Activated T-helper 17 cell treated with anti-CD3 and anti-CD28 coated beads, Interleukin-2, amount 50 U/mL, for 72 hours (primary cell): ENCODE measurements around the gene FXYD1. TPM values are rescaled to one million over a fixed set of nuclear protein-coding genes. Genes with fewer than 3 reads are reported as not detected.
"Not testable (repeated sequence)": the region's sequence is repeated elsewhere in the genome, so short reads cannot be mapped to it uniquely, and the experiment has no call there.

ENCODE experiments used
- ATAC-seq: fragments of 150-1000 bp; cut with Tn5 transposase; replicated peaks from 2 replicates; pipeline ENCODE4 v1.10.0; 2021; ENCODE audit warnings: mild to moderate bottlenecking, moderate library complexity
- H3K27ac Mint-ChIP-seq: one replicate; pipeline ENCODE4 v1.8.0; 2022; ENCODE audit warnings: mixed read lengths
- H3K27me3 Mint-ChIP-seq: one replicate; pipeline ENCODE4 v1.8.0; 2022; ENCODE audit warnings: mixed read lengths
- H3K36me3 Mint-ChIP-seq: one replicate; pipeline ENCODE4 v1.8.0; 2022; ENCODE audit warnings: low read depth, mild to moderate bottlenecking, mixed read lengths
- H3K4me1 Mint-ChIP-seq: one replicate; pipeline ENCODE4 v1.8.0; 2022; ENCODE audit warnings: mixed read lengths
- H3K4me3 Mint-ChIP-seq: one replicate; pipeline ENCODE4 v1.8.0; 2022; ENCODE audit warnings: mild to moderate bottlenecking, mixed read lengths
- H3K9me3 Mint-ChIP-seq: one replicate; pipeline ENCODE4 v1.8.0; 2022; ENCODE audit warnings: mixed read lengths
- total RNA-seq, 2 donors: library from RNA; stranded (reverse); gene quantifications; one replicate each; pipeline ENCODE4 v1.2.3, GENCODE V29; 2022

FXYD1 gene
- total RNA-seq, 2 donors from 2014 or later: 0.54 to 0.93 TPM

GRCh38 chr19:35153129-35153522 is 14.5 kb downstream of the FXYD1 start:
- H3K4me3 Mint-ChIP-seq: peak overlapping the region; percentile 97
- peaks cover 37% of the 10 kb centered on the region for H3K36me3 Mint-ChIP-seq
- peaks cover 27% of the 10 kb centered on the region for H3K4me1 Mint-ChIP-seq
- peak overlapping the region; percentile 99 for H3K27ac Mint-ChIP-seq
- H3K9me3 Mint-ChIP-seq, H3K27me3 Mint-ChIP-seq, ATAC-seq: not testable (repeated sequence)

GRCh38 chr19:35153701-35154524 is 15.3 kb downstream of the FXYD1 start:
- peak; percentile 53 for ATAC-seq
- H3K9me3 Mint-ChIP-seq: no peaks in the 10 kb centered on the region
- peak overlapping the region; percentile 99 for H3K27ac Mint-ChIP-seq
- peaks cover 33% of the 10 kb centered on the region for H3K4me1 Mint-ChIP-seq
- H3K27me3 Mint-ChIP-seq: no peaks in the 10 kb centered on the region
- H3K4me3 Mint-ChIP-seq: peak overlapping the region; percentile 97
- peaks cover 44% of the 10 kb centered on the region for H3K36me3 Mint-ChIP-seq

- peaks cover 33% of the 10 kb centered on the region for H3K4me1 Mint-ChIP-seq
- peak; percentile 88 for ATAC-seq
- H3K27ac Mint-ChIP-seq: peak within 1 kb of the TSS; percentile 99
- H3K9me3 Mint-ChIP-seq: no peaks in the 10 kb centered on the region
- no peaks in the 10 kb centered on the region for H3K27me3 Mint-ChIP-seq
- peak within 1 kb of the TSS; percentile 97 for H3K4me3 Mint-ChIP-seq
- peaks cover 53% of the 10 kb centered on the region for H3K36me3 Mint-ChIP-seq
Observed at GRCh38 chr19:35154525-35155406, 16.1 kb downstream of the FXYD1 start, which contains the start of gene FXYD5. FXYD5 (plus strand) TSS chr19:35154735; CDS start chr19:35155551, 816 bp downstream.

- Mint-ChIP-seq H3K27me3 (no peaks in the 10 kb centered on the region), H3K4me3 (peak overlapping the region; percentile 97), H3K36me3 (peaks cover 60% of the 10 kb centered on the region), H3K9me3 (no peaks in the 10 kb centered on the region), H3K4me1 (peaks cover 30% of the 10 kb centered on the region), H3K27ac (peak overlapping the region; percentile 99)
- peak; percentile 57 for ATAC-seq
Observed at GRCh38 chr19:35155441-35155840, 16.8 kb downstream of the FXYD1 start.

DNA sequence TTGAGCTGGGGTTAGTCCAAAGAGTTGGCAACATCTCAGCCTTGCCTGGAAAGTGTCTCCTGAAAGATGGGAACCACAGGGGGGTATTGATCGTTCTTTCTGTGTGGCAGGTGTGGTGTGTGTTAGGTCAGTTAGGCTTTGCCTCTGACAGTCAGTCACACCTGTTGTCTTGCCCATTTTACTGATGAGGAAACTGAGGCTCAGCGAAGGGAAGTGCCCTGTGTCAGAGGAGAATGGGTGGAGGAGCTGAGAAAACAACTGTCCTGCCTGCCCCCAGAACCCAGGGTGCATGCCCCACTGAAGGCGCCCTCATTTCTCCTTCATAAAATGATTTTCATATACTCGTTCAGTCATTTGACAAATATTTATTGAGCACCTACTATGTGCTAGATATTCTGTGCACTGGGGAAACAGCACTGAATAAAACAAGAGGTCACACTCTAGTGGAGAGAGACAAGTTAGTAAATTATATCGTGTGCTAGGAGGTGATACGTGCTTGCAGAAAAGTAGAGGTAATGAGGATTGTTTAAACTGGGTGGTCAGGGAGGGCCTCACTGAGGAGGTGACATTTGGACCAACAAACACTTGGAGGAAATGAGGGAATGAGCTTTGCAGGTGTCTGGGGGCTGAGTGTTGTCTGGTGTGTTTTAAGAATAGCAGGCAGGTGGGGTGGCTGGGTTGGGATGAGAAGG is 17.5 kb downstream of the FXYD1 start:
- Mint-ChIP-seq H3K27ac (peak overlapping the region; percentile 99), H3K4me1 (peaks cover 29% of the 10 kb centered on the region), H3K9me3 (no peaks in the 10 kb centered on the region), H3K27me3 (no peaks in the 10 kb centered on the region), H3K36me3 (peaks cover 67% of the 10 kb centered on the region), H3K4me3 (peak overlapping the region; percentile 97)
- no peak for ATAC-seq

DNA sequence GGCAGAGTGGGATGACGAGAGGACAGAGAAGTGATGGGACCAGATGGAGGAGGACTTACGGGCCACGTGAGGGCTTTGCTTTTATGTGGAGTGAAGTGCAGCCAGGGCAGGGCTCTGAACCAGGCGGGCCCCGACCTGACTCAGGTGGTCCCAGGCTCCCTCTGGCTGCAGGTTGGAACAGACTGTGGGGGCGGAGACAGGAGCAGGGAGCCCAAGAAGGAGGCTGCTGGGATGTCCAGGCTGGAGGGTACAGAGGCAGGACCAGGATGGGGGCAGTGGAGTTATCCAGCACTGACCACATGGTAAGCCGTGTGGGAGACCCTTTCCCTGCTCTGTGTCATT is 18.0 kb downstream of the FXYD1 start:
- Mint-ChIP-seq H3K9me3 (no peaks in the 10 kb centered on the region), H3K4me1 (peaks cover 29% of the 10 kb centered on the region), H3K27me3 (no peaks in the 10 kb centered on the region), H3K27ac (peak overlapping the region; percentile 99), H3K36me3 (peaks cover 72% of the 10 kb centered on the region), H3K4me3 (peak overlapping the region; percentile 97)
- ATAC-seq: no peak

DNA sequence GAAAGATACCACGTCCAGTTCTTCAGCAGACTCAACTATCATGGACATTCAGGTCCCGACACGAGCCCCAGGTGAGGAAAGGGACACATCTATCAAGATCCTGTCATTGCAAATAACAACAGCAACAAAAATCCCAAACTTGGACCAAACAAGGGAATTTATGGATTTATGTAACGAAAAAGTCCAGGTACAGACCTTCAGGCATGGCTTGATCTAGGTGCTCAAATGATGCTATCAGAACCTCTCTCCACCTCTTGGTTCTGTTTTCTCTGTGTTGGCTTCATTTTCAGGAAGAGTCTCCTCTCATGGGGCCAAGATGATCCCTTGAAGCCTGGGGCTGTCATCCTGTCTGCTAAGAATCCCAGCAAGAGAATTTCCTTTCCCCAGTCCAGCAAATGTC is 18.8 kb downstream of the FXYD1 start:
- peak overlapping the region; percentile 97 for H3K4me3 Mint-ChIP-seq
- H3K36me3 Mint-ChIP-seq: peaks cover 80% of the 10 kb centered on the region
- no peaks in the 10 kb centered on the region for H3K27me3 Mint-ChIP-seq
- no peaks in the 10 kb centered on the region for H3K9me3 Mint-ChIP-seq
- ATAC-seq: no peak
- H3K4me1 Mint-ChIP-seq: peaks cover 26% of the 10 kb centered on the region
- H3K27ac Mint-ChIP-seq: peak overlapping the region; percentile 79

DNA sequence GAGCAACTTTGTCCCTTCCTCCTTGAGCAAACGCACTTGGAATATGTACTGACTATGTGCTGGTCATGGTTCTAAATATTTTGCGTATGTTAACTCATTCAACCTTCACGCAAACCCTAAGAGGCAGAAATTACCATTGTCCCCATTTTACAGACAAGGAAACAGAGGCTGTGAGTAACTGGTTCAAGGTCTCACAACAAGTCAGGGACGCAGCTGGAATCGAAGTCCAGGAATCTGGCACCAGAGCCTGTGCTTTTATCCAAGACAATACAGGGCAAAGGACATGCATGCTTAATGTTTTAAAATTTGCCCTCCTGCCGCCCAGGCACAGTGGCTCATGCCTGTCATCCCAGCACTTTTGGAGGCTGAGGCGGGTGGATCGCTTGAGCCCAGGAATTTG is 21.0 kb downstream of the FXYD1 start:
- H3K36me3 Mint-ChIP-seq: peaks cover 100% of the 10 kb centered on the region
- H3K4me3 Mint-ChIP-seq: peak overlapping the region; percentile 97
- H3K27ac Mint-ChIP-seq: no peak overlapping the region
- ATAC-seq: no peak
- H3K4me1 Mint-ChIP-seq: peaks cover 24% of the 10 kb centered on the region
- no peaks in the 10 kb centered on the region for H3K27me3 Mint-ChIP-seq
- no peaks in the 10 kb centered on the region for H3K9me3 Mint-ChIP-seq

DNA sequence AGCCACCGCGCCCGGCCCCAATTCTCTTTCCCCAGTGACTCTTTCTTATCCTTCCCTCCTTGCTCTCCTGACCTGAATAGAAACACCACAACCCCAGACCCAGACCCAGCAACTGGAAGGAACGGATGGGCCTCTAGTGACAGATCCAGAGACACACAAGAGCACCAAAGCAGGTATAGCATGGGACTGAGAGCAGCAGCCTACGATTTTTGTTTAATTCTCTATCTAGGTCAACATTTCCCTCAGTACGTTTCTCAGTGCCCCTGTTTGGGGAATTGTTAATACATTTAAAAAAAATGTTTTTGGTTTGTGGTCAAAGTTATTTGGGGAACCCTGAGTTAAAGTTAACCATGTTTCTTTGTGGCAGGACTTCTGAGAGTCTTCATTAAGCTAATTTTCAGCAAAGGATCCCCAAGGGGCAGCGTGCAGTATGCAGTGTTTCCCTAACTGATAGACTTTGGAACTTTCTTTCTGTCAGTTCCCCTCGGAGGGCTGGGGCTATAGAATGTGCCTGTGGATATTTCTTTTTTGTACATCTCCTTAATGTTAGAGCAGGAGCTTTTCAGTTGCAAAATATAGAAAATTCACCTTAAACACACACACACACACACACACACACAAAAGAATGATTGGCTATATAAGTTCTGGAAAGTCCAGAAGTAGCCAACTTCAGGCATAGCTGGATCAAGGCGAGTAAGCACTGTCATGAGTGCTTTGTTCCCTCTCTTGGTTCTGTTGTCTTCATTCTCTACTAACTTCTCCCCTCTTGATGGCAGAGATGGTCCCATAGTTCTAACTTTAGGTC is 22.2 kb downstream of the FXYD1 start:
- Mint-ChIP-seq H3K4me1 (peaks cover 29% of the 10 kb centered on the region), H3K36me3 (peaks cover 100% of the 10 kb centered on the region), H3K9me3 (no peaks in the 10 kb centered on the region), H3K27me3 (no peaks in the 10 kb centered on the region), H3K27ac (no peak overlapping the region), H3K4me3 (no peak overlapping the region)
- no peak for ATAC-seq

GRCh38 chr19:35161434-35161743 is 22.8 kb downstream of the FXYD1 start:
- Mint-ChIP-seq H3K9me3 (peaks cover 2% of the 10 kb centered on the region), H3K4me1 (peaks cover 28% of the 10 kb centered on the region), H3K36me3 (peaks cover 100% of the 10 kb centered on the region), H3K27me3 (no peaks in the 10 kb centered on the region), H3K27ac (no peak overlapping the region), H3K4me3 (no peak overlapping the region)
- peak; percentile 43 for ATAC-seq

- peak overlapping the region; percentile 11 for H3K27ac Mint-ChIP-seq
- no peaks in the 10 kb centered on the region for H3K27me3 Mint-ChIP-seq
- peaks cover 4% of the 10 kb centered on the region for H3K9me3 Mint-ChIP-seq
- H3K4me1 Mint-ChIP-seq: peaks cover 32% of the 10 kb centered on the region
- ATAC-seq: no peak
- peak overlapping the region; percentile 20 for H3K4me3 Mint-ChIP-seq
- peaks cover 100% of the 10 kb centered on the region for H3K36me3 Mint-ChIP-seq
Observed at GRCh38 chr19:35162471-35163326, 24.1 kb downstream of the FXYD1 start.

DNA sequence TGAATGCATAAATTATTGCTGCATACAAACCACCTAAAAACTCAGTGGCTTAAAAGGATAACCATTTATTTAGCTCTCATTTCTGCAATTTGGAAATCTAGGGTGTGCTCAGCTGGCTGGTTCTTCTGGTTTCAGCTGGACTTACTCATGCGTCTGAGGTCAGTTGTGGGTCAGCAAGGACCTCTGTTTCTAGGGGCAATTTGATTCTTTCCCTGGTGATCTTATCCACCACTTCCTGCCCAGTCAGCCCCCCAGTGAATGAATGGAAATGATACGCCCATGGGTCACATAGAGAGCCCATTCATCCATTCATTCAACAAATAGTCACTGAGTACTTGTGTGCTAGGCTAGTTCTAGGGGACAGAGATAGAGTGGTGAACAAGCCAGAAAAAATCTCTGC is 25.8 kb downstream of the FXYD1 start:
- Mint-ChIP-seq H3K9me3 (peaks cover 4% of the 10 kb centered on the region), H3K4me3 (peak overlapping the region; percentile 28), H3K27me3 (no peaks in the 10 kb centered on the region), H3K27ac (peak overlapping the region; percentile 58), H3K4me1 (peaks cover 34% of the 10 kb centered on the region), H3K36me3 (peaks cover 100% of the 10 kb centered on the region)
- ATAC-seq: peak; percentile 22
